ENCODE measurements around the gene DUSP22.
"Not testable (repeated sequence)": the region's sequence is repeated elsewhere in the genome, so short reads cannot be mapped to it uniquely, and the experiment has no call there.

The DUSP22 gene

DNA sequence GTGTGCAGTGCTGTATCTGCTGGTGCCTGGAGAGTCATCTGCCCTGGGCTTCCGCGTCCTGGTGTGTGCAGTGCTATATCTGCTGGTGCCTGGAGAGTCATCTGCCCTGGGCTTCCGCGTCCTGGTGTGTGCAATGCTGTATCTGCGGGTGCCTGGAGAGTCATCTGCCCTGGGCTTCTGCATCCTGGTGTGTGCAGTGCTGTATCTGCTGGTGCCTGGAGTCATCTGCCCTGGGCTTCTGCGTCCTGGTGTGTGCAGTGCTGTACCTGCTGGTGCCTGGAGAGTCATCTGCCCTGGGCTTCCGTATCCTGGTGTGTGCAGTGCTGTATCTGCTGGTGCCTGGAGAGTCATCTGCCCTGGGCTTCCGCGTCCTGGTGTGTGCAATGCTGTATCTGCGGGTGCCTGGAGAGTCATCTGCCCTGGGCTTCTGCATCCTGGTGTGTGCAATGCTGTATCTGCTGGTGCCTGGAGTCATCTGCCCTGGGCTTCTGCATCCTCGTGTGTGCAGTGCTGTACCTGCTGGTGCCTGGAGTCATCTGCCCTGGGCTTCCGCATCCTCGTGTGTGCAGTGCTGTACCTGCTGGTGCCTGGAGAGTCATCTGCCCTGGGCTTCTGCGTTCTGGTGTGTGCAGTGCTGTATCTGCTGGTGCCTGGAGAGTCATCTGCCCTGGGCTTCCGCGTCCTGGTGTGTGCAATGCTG, 33.0 kb downstream of the DUSP22 start:
- FAIRE-seq, result not testable (repeated sequence)

DNA sequence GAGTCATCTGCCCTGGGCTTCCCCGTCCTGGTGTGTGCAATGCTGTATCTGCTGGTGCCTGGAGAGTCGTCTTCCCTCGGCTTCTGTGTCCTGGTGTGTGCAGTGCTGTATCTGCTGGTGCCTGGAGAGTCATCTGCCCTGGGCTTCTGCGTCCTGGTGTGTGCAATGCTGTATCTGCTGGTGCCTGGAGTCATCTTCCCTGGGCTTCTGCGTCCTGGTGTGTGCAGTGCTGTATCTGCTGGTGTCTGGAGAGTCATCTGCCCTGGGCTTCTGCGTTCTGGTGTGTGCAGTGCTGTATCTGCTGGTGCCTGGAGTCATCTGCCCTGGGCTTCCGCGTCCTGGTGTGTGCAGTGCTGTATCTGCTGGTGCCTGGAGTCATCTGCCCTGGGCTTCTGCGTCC, 33.8 kb downstream of the DUSP22 start:
- FAIRE-seq, result not testable (repeated sequence)

- no peak for FAIRE-seq
Measured at GRCh38 chr6:326896-327537, 34.7 kb downstream of the DUSP22 start.

DNA sequence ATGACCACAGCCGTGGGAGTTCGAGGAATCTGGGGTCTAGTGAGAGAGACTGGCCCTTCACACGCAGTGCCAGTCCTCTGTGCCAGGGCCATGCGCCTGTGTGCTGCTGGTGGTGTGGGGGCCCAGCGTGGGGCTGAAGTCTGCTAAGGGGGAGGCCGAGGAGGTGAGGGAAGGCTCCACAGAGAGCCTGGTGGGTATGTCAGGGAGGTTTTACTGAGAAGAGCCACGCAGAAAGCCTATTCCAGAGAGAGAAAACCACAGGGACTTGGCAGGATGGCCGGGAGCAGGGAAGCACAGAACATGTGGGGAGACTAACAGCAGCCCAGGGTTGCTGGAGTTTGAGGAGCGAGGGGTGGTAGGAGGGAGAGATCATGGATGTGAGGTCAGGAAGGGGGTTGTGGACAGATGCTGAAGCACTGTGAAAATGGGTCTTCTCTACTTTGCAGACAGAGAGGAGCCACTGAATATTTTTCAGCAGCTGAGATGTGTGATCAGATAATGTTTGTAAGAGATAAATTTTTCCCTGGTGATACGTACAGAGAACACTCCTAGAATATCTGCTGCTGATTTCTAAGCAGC, 35.3 kb downstream of the DUSP22 start:
- no peak for FAIRE-seq

GRCh38 chr6:328136-328670, 35.9 kb downstream of the DUSP22 start:
- no peak for FAIRE-seq

DNA sequence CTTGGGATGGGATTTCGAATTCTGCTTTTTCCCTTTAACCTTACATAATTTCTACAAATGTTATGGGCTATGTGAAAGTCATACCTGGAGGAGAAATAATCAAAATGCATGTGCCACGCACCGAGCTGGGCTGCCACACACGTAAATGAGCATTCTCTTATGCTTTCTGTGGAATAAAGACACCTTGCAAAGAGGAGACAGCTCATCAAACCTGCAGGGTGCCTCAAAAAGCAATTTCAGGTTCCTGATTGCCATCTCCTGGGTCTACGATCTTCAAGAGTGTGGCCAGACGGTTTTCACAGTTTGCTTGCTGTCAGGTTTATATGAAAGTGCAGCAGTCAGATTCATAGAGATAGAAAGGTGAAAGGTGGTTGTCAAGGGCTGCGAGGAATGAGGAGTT, 36.6 kb downstream of the DUSP22 start:
- FAIRE-seq, result no peak

DNA sequence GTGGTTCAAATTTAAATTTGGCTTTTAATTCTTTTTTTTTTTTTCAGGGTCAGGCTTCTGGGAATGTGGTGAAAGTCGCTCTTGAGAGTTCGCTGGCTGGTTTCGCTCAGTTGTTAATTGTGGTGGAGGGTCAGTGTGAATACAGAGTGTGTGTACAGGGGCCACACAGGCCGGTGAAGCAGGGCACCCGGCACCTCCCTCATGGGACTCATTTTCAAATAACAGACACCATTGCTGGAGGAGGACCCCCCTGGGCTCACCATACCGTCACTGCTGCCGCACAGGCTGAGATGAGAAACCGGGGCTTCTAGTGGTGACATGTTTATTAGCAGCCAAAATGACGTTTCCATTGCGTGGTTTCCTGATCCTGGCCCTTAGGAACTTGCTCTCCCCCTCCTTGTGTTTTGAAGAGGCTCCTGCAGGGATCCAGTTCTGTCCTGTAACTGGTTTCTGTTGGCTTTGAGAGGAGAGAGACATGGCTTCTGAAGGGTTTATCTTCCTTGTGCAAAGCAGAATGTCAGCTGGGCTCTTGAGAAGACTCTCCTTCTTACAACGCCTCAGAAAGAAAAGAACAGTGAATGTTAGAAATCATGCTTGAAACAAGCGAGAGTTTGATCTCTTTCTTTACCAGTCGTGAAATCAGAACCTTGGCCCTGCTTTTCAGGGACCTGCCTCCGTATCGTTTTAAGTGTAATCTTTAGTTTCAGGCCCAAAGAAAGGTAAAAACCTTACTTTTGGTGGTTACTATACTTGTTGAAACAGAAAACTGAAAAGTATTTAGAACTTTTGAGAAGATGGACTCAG, 37.8 kb downstream of the DUSP22 start:
- FAIRE-seq, result no peak

DNA sequence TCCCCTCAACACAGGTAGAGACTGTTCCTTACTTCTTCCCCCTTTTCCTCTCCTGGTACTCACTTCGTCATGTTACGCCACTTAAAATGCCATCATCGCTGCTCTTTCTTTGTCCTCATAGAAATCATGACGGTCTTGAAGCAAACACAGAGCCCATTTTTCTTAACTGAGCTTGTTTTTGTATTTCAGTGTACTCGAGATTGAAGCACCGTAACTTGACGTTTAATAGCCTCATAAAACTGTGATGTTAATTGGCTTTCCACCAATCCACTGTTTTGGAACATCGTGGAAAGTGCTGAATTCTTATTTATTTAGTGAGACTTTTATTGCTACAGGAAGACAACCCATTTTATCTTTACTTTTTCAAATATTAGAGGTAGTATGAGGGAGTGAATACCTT, 38.7 kb downstream of the DUSP22 start:
- no peak for FAIRE-seq

- no peak for FAIRE-seq
Measured at GRCh38 chr6:331622-332521, 39.6 kb downstream of the DUSP22 start.

DNA sequence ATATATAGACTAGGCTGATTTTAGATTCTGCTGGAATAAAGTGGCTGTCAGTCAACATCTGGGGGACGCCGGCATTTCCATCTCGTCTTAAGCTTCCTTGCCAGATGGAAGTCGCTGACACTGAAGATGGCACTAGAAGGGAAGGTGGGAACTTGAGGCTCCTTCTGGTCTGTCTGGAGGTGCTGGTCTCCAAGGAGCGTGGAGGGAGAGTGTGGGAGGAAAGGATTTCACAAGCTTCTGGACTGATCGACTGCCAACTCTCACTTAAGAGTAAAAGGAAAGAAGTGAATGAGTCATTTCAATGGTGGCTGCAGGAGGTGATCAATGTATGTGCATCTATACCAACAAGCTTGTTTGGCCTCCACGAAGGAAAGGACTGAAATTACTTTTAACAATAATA, 40.4 kb downstream of the DUSP22 start:
- FAIRE-seq, result no peak

DNA sequence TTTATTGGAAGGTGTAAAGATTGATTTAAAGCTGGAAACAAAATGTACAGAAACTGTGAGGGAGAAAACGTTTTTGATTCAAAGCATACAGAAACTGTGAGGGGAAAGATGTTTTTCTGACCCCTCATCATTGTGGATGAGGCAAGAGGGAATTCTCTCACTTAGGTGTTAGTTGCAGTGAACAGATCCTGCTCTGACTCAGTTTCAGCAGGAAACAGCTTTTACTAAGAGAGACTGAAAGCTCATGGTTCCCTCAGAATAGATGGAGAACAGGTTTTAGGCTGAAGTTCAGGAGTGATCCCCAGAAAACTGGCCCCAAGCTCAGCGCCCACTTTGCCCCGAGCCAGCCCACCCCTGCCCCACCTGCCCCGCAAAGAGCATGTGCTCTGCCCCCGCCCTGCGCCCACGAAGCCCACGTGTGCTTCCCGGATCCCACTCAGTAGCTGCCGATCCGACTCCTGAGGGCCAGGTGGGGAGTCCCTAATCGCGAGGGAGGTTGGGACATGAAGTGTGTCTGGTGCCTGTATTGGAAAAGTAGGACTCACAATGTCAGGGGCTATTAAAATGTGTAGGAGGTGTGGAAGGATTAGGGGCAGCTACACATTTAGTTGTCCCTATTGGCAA, 41.2 kb downstream of the DUSP22 start:
- FAIRE-seq, result no peak

GRCh38 chr6:334536-335510, 42.5 kb downstream of the DUSP22 start:
- no peak for FAIRE-seq

- FAIRE-seq, result no peak
Measured at GRCh38 chr6:335572-335971, 43.3 kb downstream of the DUSP22 start.

DNA sequence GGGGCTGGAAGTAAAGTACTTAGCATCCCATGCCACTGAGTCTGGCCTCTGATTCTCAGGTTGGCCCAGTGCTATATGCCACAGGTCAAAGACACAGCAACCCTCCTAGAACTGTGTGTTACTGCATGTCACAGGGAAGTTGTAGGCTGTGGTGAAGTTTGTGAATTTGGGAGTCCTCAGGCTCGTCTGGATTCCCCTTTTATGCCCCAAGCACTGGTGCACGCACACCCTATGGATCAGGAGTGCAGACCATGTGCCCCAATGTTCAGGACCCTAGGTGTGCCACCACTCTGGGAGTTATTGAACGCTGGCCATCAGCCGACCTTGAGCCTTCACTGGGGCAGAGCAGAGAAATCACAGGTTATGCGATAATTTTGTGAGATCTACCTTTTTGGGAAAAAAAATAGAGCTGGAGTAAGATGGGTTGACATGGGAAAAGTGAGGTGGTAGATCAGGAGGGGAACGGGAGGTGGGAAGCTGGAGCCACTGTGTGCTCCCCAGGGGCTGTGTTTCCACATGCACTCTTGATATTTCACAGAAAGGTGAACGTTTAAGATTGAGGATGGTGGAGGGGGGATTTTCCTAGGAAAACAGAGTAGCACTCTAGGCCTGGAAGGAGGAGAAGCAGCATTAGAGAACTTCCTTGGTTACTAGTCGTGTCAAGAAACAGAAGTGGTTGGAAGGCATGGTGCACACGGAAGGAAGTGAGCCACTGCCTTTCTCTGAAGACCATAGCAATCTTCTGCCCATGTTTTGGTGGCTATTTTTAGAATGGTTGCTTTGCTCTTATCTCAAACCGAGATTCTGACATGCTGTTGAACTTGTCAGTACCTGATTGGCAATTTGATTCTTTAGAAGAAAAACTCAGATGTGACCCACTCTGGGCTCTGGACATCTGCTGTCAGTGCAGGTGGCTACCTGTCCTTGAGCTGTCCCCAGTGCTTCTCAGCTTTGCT, 44.1 kb downstream of the DUSP22 start:
- FAIRE-seq, result no peak

GRCh38 chr6:337805-338368, 45.6 kb downstream of the DUSP22 start:
- no peak for FAIRE-seq

GRCh38 chr6:338815-339262, 46.6 kb downstream of the DUSP22 start:
- no peak for FAIRE-seq

GRCh38 chr6:339480-339879, 47.2 kb downstream of the DUSP22 start:
- FAIRE-seq, result no peak

DNA sequence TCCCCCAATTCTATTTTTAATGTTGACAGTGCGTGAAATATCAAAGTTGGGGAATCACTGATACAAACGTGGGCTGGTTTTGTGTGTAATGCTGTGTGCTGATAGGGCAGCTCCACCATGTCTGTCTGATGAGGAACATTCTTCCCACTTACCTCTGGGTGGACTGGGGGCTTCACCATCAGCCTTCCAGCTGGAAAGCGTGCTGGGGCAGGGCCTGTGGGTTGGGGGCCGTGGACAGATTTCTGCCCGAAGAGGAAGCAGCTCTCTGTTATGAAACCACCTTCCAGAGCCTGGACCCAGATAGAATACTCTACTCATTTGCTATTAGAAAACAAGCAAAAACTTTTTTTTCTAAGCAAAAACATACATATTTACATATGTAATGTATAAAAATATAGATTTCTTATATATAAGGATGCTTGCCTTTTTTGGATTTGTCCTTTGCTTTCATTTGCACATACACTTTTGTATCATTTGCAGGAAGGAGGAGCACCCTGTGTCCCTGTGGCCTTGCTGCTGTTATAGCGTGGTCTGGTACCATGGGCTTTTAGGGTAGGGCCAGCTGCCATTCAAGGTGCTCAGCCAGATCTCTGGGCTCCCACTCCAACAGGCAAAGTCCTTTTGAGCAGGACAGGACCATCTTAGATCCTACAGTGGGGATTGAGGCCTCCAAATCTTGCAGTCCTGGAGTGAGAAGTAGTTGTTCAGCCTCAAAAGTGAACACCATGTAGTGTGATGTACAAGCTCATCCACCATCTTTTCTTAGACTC, 48.1 kb downstream of the DUSP22 start:
- FAIRE-seq, result no peak
